ENCODE measurements around the gene ATP11A.
"Not testable (repeated sequence)": the region's sequence is repeated elsewhere in the genome, so short reads cannot be mapped to it uniquely, and the experiment has no call there.

The ATP11A gene

GRCh38 chr13:112876305-112877000 is 186.6 kb downstream of the ATP11A start:
- peaks cover 26% of the 10 kb centered on the region for H3K4me1 Mint-ChIP-seq
- peaks cover 3% of the 10 kb centered on the region for H3K9me3 Mint-ChIP-seq
- H3K4me3 Mint-ChIP-seq = no peak overlapping the region
- peaks cover 27% of the 10 kb centered on the region for H3K36me3 Mint-ChIP-seq
- H3K27ac Mint-ChIP-seq = no peak overlapping the region
- no peak for ATAC-seq
- no peak for DNase-seq (ENCODE audit: low spot score in 2 of 2)

GRCh38 chr13:112877066-112877465 is 187.2 kb downstream of the ATP11A start:
- no peak overlapping the region for H3K4me3 Mint-ChIP-seq
- H3K36me3 Mint-ChIP-seq = peaks cover 27% of the 10 kb centered on the region
- peaks cover 3% of the 10 kb centered on the region for H3K9me3 Mint-ChIP-seq
- peaks cover 26% of the 10 kb centered on the region for H3K4me1 Mint-ChIP-seq
- DNase-seq (ENCODE audit: low spot score in 2 of 2) (no peak), ATAC-seq (no peak)
- H3K27ac Mint-ChIP-seq = no peak overlapping the region

GRCh38 chr13:112877539-112877938 is 187.7 kb downstream of the ATP11A start:
- H3K4me1 Mint-ChIP-seq = peaks cover 25% of the 10 kb centered on the region
- no peak overlapping the region for H3K4me3 Mint-ChIP-seq
- no peak for ATAC-seq
- H3K27ac Mint-ChIP-seq = no peak overlapping the region
- DNase-seq (ENCODE audit: low spot score in 2 of 2) = no peak
- H3K9me3 Mint-ChIP-seq = peaks cover 3% of the 10 kb centered on the region
- peaks cover 27% of the 10 kb centered on the region for H3K36me3 Mint-ChIP-seq

- Mint-ChIP-seq H3K27ac (no peak overlapping the region), H3K4me1 (peaks cover 17% of the 10 kb centered on the region), H3K36me3 (peaks cover 31% of the 10 kb centered on the region), H3K9me3 (peaks cover 3% of the 10 kb centered on the region), H3K4me3 (no peak overlapping the region)
- ATAC-seq = no peak
- DNase-seq (ENCODE audit: low spot score in 2 of 2) = no peak
Observed at GRCh38 chr13:112877976-112878955, 188.4 kb downstream of the ATP11A start.

- no peak overlapping the region for H3K27ac Mint-ChIP-seq
- ATAC-seq = no peak
- H3K4me3 Mint-ChIP-seq = no peak overlapping the region
- no peak for DNase-seq (ENCODE audit: low spot score in 2 of 2)
- peaks cover 10% of the 10 kb centered on the region for H3K4me1 Mint-ChIP-seq
- H3K36me3 Mint-ChIP-seq = peaks cover 29% of the 10 kb centered on the region
- H3K9me3 Mint-ChIP-seq = no peaks in the 10 kb centered on the region
Observed at GRCh38 chr13:112879283-112879833, 189.5 kb downstream of the ATP11A start.

- no peak overlapping the region for H3K27ac Mint-ChIP-seq
- peaks cover 28% of the 10 kb centered on the region for H3K36me3 Mint-ChIP-seq
- DNase-seq (ENCODE audit: low spot score in 2 of 2) (no peak), ATAC-seq (no peak)
- peaks cover 5% of the 10 kb centered on the region for H3K4me1 Mint-ChIP-seq
- no peak overlapping the region for H3K4me3 Mint-ChIP-seq
- H3K9me3 Mint-ChIP-seq = no peaks in the 10 kb centered on the region
Observed at GRCh38 chr13:112880221-112880641, 190.4 kb downstream of the ATP11A start.

- DNase-seq (ENCODE audit: low spot score in 2 of 2) (no peak), ATAC-seq (no peak)
- Mint-ChIP-seq H3K27ac (no peak overlapping the region), H3K4me3 (no peak overlapping the region), H3K9me3 (no peaks in the 10 kb centered on the region), H3K36me3 (peaks cover 21% of the 10 kb centered on the region), H3K4me1 (no peaks in the 10 kb centered on the region)
Observed at GRCh38 chr13:112880976-112881540, 191.2 kb downstream of the ATP11A start.

GRCh38 chr13:112881656-112882554 is 192.1 kb downstream of the ATP11A start:
- Mint-ChIP-seq H3K4me1 (no peaks in the 10 kb centered on the region), H3K9me3 (no peaks in the 10 kb centered on the region), H3K4me3 (no peak overlapping the region), H3K36me3 (peaks cover 21% of the 10 kb centered on the region), H3K27ac (no peak overlapping the region)
- ATAC-seq (no peak), DNase-seq (ENCODE audit: low spot score in 2 of 2) (no peak)

- DNase-seq (ENCODE audit: low spot score in 2 of 2) (no peak), ATAC-seq (no peak)
- Mint-ChIP-seq H3K9me3 (no peaks in the 10 kb centered on the region), H3K4me1 (no peaks in the 10 kb centered on the region), H3K27ac (no peak overlapping the region), H3K4me3 (no peak overlapping the region), H3K36me3 (peaks cover 21% of the 10 kb centered on the region)
Observed at GRCh38 chr13:112882555-112883024, 192.8 kb downstream of the ATP11A start.

GRCh38 chr13:112883241-112883945 is 193.6 kb downstream of the ATP11A start:
- no peaks in the 10 kb centered on the region for H3K4me1 Mint-ChIP-seq
- no peak overlapping the region for H3K27ac Mint-ChIP-seq
- DNase-seq (ENCODE audit: low spot score in 2 of 2) (no peak), ATAC-seq (no peak)
- peaks cover 16% of the 10 kb centered on the region for H3K36me3 Mint-ChIP-seq
- H3K4me3 Mint-ChIP-seq = no peak overlapping the region
- H3K9me3 Mint-ChIP-seq = no peaks in the 10 kb centered on the region

- not testable (repeated sequence) for H3K4me1 Mint-ChIP-seq; H3K4me3 Mint-ChIP-seq; H3K9me3 Mint-ChIP-seq; H3K27ac Mint-ChIP-seq; DNase-seq (ENCODE audit: low spot score in 2 of 2); H3K36me3 Mint-ChIP-seq; ATAC-seq
Observed at GRCh38 chr13:112884700-112885099, 194.9 kb downstream of the ATP11A start.

GRCh38 chr13:112885242-112885781 is 195.5 kb downstream of the ATP11A start:
- Mint-ChIP-seq H3K36me3 (peaks cover 7% of the 10 kb centered on the region), H3K4me1 (no peaks in the 10 kb centered on the region), H3K9me3 (no peaks in the 10 kb centered on the region), H3K4me3 (no peak overlapping the region), H3K27ac (no peak overlapping the region)
- DNase-seq (ENCODE audit: low spot score in 2 of 2) = no peak
- ATAC-seq = no peak

GRCh38 chr13:112885782-112886268 is 196.0 kb downstream of the ATP11A start:
- no peaks in the 10 kb centered on the region for H3K9me3 Mint-ChIP-seq
- no peak overlapping the region for H3K4me3 Mint-ChIP-seq
- no peak overlapping the region for H3K27ac Mint-ChIP-seq
- H3K4me1 Mint-ChIP-seq = no peaks in the 10 kb centered on the region
- DNase-seq (ENCODE audit: low spot score in 2 of 2) (no peak), ATAC-seq (no peak)
- H3K36me3 Mint-ChIP-seq = peaks cover 7% of the 10 kb centered on the region

All from stimulated activated effector memory CD8-positive, alpha-beta T cell treated with anti-CD3 and anti-CD28 coated beads, Interleukin-12 subunit alpha, Interleukin-12 subunit beta, amount 100 ng/mL, for 72 hours (primary cell).